Stimulated activated CD8-positive, alpha-beta memory T cell treated with anti-CD3 and anti-CD28 coated beads, Interleukin-7, amount 100 ng/mL, for 24 hours (primary cell): ENCODE measurements around the gene KRTAP19-8.

ENCODE experiments used
- DNase-seq: peaks from one replicate; pipeline ENCODE4 v3.0.0-alpha.2; 2020; ENCODE audit warnings: low read depth

KRTAP19-8 gene, protein sequence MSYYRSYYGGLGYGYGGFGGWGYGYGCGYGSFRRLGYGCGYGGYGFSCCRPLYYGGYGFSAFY

DNA sequence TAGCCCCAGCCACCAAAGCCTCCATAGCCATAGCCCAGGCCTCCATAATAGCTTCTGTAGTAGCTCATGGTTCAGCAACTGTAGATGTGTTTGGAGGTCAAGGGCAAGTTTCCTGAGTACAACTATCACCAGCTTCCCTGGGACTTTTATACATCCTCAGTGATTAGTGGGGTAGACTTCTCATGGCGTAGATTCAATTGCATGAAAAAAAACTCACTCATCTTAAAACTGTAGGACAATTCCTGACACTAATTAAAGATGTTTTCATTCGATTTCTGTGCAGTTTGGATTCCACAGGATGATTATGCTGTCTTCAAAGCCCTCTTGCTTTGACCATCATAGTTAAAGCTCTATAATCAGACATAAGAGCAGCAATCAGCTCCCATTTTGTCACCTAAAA lies at the start of gene KRTAP19-8:
TSS of gene KRTAP19-8 (minus strand) at position 101 of the 400 bp plus-strand sequence. CDS start at position 68, 33 bp downstream.
- no peak for DNase-seq

DNA sequence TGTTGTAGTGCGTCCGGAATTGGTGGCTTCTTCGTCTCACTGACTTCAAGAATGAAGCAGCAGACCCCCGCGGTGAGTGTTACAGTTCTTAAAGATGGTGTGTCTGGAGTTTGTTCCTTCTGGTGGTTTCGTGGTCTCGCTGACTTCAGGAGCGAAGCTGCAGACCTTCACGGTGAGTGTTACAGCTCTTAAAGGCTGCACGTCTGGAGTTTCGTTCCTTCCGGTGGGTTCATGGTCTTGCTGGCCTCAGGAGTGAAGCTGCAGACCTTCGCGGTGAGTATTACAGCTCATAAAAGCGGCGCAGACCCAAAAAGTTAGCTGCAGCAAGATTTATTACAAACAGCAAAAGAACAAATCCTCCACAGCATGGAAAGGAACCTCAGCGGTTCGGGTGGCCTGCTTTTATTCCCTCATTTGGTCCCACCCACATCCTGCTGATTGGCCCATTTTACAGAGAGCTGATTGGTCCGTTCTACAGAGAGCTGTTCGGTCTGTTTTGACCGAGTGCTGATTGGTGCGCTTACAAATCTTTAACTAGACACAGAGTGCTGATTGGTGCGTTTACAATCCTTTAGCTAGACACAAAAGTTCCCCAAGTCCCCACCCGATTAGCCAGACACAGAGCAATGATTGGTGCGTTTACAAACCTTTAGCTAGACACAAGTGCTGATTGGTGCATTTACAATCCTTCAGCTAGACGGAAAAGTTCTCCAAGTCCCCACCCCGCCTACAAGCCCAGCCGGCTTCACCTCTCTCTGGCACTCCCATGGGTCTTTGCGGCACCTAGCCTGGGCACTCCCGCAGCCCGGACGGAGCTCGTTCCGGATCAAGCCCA lies 49.6 kb upstream of the KRTAP19-8 start:
- DNase-seq = no peak

DNA sequence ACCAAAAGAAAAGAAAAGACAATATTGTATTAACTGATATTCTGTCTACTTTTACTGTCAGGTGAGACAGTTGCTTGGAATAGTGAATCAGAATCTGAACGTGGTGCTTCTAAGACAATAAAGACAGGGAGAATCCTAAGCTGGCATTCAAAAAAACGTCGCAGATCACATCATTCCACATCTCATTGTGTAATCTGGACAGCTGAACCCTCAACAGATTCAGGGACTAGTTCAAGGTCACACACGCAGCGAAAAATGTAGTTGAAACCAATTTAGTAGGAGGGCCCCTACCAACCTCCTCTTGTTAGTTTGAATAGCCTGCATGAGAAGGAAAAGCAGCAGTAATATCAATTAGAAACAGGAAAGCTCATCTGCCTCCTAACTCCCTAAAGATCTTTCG lies 46.4 kb upstream of the KRTAP19-8 start:
- no peak for DNase-seq

DNA sequence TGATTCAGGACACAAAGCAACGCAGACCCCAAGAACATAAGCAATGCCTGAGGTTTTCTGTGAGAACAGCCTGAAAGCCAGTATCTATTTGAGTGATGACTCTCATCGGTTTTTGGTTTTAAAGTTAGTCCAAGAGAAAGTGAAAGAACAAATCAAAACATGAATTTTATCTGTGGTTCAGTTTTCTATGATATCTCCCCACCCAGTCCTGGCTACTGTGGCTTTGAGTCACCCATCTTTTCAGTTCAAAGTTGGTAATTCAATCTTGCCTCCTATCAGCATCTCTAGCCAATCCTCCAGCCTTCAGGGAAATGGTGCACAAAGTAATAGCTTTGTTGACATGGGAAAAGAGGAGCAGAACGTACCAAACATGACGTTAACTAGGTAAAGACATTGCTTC lies 40.5 kb upstream of the KRTAP19-8 start:
- no peak for DNase-seq

DNA sequence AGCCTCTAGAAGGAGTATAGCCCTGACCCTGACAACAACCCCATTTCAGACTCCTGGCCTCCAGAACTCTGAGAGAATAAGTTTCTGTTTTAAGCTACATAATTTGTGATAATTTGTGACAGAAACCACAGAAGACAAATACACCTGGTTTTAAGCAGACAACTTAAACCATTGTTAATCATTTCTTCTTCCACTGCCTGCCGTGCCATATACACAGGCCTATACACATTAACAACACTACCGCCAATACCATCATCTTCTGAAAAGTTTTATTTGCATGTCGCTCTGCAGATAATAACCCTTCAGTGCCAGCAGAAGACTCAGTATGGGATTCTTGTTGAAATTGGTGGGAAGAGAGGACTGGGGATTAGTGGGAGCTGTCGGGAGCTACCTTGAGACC lies 39.9 kb upstream of the KRTAP19-8 start:
- no peak for DNase-seq

DNA sequence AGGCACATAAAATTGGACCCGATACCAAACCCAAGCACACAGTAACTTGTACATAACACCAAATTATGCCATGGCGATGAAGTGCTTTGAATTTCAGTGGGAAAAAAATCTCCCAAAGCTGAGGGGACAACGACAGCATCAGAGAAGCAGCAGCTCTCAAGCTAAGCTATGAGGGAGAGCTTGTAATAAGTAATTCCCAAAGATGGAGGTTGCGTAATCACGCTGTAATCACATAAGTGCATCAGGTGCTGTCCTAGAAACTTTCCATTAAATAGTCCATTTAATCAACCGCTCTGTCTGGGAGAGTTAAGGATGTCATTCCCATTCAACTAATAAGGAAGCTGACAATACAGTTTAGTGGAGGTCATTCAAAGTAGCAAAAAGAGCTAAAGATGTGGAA lies 37.6 kb upstream of the KRTAP19-8 start:
- DNase-seq = no peak

DNA sequence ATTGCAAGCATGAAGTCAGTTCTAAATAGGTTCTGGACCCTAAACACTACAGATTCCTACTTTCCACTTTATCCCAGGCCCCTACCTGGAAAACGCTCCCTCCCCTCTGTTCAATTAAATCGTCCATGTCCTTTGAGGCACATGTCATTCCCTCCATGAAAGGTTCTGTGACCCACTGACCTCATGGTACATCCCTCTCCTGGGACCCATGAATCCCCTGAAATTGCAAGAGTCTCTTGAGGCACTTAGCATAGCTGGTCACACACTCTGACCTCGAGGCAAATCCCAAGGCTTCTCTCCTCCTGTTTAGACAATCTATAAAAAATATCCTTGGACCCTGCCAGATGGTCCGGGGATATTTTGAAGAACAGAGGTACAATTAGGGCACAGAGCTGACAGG lies 34.3 kb upstream of the KRTAP19-8 start:
- no peak for DNase-seq

DNA sequence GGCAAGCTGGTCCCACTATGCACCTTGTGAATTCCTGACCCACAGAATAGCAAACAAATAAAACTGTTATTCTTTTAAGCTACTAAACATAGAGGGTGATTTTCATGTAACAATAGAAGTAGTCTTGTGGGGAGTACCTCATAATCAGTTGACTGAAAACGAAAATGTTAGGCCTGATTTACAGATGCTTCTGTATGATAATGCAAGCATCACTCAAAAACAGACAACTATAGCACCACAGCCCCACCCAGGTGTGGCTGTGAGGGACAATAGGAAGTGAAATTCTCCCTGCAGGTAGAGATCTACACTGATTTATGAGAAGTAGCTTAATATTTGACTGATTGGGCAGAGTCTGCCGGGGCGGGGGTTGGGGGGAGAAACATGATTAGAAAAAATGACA lies 26.5 kb upstream of the KRTAP19-8 start:
- no peak for DNase-seq

DNA sequence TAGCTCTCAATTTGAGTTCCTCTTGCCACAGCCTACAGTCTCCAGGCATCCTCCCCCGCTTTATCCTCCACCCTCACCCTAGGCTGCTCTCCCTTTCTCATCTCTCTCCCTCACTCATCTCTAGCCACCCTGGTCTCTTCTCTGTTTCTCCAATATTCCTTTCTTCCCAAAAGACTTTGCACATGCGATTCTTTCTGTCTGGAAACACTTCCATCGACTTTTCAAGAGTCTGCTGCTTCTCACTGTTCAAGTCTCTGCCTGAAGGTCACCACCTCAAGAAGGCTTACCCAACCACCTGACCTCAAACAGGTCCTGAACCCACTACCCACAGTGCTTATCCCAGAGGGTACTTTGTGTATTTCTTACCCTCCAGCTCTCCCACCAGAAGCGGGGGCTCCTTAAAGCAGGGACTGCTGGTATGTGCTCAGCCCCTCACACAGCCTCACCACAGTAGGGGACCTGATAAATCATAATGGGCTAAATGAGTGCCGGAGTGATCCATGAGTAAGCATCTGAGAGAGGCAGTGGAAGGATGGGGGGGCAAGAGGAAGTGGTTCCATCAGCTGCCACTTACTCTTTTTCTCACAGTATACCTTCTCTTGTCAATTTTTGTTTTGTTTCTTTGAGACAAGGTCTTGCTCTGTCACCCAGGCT lies 14.3 kb upstream of the KRTAP19-8 start:
- no peak for DNase-seq

DNA sequence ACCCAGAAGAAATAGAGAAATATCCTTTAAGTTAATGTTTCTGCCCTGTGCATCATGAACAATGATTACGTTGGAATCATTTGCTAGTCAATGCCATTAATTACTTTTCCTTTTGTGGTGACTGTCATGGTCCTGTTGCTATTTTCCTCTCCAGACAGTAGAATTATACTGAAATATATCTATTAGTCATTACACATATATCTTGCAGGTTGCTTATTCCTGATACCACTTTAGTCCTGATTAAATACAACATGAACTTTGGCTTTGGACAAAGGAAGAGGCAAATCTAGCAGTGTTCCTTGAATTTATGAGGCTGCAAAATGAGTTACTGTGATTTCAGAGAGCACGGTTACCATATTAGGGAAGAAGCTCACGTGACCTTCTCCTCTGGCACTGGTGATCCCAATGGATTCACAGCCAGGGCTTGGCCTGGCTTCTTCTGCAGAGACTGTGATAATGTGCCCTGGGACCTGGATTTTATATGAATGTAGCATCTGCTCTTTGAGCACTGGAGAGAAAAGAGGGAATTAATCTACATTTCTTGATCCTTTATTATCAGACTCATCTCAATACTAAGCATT lies 12.4 kb upstream of the KRTAP19-8 start:
- DNase-seq = no peak

DNA sequence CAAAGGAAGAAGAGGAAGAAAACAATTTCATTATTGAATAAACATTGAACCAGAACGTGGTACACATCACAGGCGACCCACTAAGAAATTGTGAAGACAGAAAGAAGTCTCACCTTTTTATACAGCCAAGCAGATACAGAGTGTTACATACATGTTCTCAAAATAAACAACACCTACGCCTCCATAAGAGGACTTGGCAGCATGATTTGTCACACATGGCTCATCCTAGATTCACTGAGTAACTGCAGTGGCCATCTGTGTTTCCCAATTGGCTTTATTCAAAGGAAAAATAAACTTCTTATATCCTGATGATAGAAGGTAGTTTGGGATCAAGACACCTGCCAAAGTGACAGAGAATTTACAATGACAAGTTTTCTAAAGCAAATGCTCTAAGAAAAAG lies 7.6 kb upstream of the KRTAP19-8 start:
- no peak for DNase-seq

DNA sequence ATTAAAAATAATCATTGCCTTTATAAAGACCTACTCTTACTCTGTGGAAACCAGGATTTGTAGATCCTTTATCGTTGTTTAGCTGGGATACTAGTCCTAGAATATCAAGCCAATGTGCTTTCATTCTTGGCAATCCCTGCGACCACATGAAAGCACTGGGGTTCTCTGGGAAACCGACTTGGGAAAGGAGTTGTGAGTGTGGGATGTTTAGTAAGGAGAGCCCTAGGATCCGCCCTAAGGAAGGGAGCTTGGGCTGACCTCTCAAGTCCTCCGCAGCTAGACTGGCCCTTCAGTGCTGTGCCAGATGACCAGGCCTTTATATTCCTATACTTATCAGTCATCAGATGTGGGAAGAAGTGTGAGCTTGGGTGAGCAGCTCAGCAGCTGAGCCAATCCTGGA lies 5.2 kb upstream of the KRTAP19-8 start:
- DNase-seq = no peak

DNA sequence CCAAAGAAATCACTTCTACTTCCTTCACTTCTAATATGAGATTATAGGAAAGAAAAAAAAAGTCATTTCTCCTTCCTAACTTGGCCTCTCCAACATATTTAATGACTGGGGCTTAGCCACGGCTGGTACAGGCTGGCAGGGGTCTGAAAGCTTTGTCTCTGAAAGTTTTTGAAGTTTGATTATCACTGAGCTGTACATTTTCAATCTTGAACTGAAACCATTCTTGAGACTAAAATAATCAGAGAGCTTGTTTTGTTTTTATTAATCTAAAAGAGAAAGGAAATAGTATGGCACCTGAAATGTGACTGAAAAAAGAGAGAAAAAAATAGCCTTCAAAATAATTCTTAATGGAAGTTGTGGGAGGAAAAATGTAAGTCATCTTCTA lies 3.8 kb upstream of the KRTAP19-8 start:
- no peak for DNase-seq

DNA sequence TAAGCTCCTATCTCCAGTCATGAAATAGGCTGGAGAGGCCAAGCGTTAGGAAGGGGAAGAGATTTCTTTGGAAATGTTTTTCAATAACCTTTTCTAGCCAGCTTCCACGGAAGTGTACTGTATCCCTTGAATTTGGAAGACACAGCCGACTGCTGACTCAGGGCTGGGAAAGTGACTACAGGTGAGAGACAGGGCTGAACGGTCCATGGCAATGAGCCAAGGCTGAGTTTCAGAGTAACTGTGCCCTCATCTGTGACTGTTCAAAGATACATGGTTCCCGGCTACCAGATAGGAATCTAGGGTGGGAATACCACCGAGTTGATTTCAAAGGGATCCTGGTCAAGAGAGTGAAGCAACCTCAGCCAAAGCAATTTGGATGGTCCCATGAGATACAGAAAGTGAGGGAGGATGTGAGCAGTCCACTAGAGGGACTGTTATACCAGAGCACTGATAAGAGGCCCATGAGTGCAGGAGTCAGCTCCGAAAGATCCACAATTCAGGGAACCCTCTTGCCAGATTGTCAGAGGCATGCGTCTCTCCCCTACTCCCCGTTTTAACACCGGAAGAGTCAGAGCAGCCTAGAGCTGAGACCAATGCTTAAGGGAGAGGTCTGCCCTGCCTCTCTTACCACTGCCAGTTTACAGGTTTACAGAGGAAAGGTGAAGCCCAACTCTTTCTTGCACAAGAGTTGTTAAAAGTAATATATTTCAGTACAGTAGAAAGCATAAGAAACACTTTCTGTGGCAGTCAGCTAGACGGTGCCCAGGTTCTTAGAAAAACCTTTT lies 3.2 kb upstream of the KRTAP19-8 start:
- DNase-seq = no peak

DNA sequence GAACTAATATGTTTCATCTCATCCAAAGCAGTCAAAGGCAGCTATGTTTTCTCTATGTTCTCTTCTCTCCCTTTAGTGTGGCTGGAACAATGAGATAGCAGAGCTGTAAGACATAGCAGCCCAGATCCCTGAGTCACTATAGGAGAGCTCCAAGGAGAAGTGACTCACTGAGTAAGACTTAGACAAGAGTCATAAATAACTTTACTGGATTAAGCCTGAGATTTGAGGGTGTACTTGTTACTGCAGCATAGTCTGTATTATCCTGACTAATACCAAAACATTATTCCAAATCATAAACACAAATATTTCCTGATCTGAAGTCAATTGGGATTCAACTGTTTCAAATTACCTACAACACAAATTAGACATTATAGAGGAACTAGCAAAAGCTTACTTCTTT lies 3.9 kb downstream of the KRTAP19-8 start:
- no peak for DNase-seq

DNA sequence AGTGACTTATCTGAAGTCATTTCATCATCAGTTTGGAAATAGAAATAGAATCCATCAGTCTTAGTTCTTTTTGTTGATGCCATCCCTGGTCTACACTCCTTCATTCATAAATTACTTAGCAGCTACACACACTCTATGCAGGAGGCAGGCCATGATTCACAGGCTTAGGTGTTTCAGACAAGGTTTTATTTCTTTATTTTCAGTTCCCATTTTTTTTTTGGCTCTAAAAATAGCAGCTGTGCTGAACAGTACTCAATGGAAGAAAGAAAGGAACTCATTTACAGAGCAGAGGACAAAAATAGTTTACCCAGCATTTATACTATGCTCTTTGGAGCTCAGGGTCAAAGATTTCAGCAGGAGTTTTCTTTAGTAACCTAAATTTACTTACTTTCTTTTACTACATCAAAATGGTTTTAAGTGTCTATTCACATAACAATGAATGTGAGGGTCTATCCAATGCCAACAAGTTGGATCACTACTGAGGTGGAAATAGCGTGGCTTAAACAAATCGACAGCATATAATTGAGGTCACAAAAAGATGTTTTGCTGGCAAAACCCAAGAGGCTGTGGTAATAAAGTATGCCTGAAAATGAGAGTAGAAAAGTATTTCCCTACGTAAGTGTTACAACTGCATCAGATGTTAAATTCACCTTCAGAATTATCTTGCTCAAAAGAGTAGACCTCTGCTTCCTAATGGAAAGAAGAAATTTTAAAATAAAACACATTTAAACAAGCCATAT lies 7.7 kb downstream of the KRTAP19-8 start:
- DNase-seq = no peak

DNA sequence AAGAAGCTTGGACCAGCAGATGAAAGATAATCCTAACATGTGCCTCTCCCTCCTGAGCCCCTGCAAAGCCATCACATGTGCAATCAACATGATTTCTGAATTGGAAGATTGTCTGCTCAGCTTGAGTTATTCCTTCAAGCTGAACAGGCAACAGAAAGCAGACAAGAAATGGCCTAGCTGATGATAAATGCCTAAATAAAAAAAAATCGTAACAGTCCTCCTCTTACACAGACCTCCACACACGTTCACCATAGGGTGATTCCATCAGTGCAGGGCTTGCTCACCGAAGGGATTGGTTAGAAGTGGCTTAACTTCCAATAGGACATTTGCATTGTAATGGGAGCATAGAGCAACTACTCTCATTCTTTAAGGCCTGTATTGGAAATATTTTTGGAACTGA lies 14.6 kb downstream of the KRTAP19-8 start:
- no peak for DNase-seq

DNA sequence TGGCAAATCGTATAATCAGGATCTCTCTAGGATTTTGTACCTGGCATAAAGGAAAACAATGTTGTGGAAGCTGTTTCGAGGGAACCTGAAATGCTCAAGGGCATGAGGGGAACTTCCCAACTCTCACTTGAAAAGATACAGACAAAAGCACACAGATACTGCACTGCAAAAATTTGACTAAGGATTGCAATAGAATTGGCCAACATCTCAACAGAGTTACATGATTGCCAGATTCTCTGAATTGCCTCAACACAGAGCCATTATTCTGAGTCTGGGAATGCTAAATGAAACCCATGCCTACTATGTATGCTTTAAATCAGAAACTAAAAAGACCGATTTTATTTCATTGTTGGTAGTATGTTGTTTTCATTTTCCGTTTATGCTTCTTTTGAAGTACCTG lies 16.0 kb downstream of the KRTAP19-8 start:
- no peak for DNase-seq

DNA sequence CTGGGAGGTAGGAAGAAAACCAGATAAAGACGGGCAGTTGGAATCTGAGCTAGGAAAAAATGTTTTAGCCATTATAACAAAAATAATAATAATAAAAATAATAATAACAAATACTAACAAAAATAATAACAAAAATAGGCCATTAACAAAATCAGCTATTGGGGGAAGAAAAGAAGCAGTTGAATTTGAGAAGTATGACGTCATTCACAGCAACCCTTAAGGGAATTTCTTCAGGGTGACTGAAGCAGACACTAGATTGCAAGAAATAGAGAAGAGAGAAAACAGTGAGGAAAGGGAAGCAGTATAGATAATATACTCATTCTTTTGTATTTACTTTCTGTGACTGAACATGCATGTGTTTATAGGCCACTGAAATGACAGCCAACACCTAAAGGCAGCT lies 20.0 kb downstream of the KRTAP19-8 start:
- DNase-seq = no peak

DNA sequence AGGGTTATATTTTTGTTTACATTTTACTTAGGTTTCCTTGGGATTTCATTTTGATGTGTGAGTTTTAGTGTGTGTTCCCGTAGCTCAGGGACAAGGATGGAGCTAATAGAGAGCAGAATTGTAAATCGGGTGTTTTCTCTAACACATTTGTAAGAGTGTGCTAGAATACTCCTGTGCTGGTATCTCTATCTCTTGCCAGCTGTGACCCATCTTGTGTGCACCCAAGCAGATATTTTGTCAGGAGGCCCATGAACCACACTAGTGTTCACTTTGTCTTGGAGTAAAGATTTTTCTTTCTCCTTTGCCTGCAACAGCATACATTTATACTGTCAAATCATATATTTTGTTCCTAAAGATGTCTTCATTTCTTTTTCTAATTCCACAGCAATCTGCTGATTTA lies 23.4 kb downstream of the KRTAP19-8 start:
- DNase-seq = no peak
